OCI-LY3 (cell line): ENCODE results near the gene FBXO30.

Experiments used
- EZH2phosphoT487 ChIP-seq: fragments of 200-600 bp; shearing (Covaris generic); IDR thresholded peaks from 2 replicates; pipeline ENCODE4 v1.6.1; 2018; ENCODE audit warnings: antibody characterized with exemption, mixed run types, low read depth
- TF ChIP-seq, protein P1 (sequence below): fragments of 200-600, 300-600 bp; sonication (generic); IDR thresholded peaks from 2 replicates; pipeline ENCODE4 v1.5.1; 2014; ENCODE audit warnings: antibody characterized with exemption, low read length, low read depth

DNA sequence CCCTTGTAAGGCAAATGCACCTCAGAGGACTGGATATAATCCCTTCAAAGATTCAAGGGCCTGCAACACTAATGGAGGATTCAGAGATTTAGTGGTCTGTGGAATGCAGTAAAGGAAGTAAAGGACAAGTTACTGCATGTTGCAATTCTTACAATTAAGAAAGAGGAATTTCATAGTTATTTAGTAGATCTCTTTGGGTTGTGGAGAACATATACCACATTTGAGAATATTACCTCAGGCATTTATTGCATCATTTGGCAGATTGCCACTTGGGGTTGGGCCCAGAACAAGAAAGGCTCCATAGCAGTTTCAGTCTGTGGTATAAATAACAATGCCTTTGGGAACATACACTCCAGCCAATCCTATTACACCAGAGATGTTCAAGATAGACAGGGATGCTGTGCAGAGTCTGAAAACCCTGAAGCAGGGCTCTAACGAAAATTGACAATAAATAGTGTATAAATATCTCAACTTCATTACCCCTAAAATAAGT, 58.4 kb downstream of the FBXO30 start:
- TF ChIP-seq, protein P1, sequence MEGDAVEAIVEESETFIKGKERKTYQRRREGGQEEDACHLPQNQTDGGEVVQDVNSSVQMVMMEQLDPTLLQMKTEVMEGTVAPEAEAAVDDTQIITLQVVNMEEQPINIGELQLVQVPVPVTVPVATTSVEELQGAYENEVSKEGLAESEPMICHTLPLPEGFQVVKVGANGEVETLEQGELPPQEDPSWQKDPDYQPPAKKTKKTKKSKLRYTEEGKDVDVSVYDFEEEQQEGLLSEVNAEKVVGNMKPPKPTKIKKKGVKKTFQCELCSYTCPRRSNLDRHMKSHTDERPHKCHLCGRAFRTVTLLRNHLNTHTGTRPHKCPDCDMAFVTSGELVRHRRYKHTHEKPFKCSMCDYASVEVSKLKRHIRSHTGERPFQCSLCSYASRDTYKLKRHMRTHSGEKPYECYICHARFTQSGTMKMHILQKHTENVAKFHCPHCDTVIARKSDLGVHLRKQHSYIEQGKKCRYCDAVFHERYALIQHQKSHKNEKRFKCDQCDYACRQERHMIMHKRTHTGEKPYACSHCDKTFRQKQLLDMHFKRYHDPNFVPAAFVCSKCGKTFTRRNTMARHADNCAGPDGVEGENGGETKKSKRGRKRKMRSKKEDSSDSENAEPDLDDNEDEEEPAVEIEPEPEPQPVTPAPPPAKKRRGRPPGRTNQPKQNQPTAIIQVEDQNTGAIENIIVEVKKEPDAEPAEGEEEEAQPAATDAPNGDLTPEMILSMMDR: no peak
- TF ChIP-seq EZH2phosphoT487: no peak
